NCI-H524 treated with DMSO at 0.1 percent for 48 hours (cell line): Measurements from ENCODE around the gene LRTM2.

Experiments
- DNase-seq: peaks from one replicate; lab custom pipeline; 2025; lab: John Stamatoyannopoulos, UW

Gene LRTM2

GRCh38 chr12:1884651-1885050 lies 64.3 kb downstream of the LRTM2 start:
- no peak for DNase-seq

- no peak for DNase-seq
Observed at GRCh38 chr12:1885082-1885596, 64.8 kb downstream of the LRTM2 start.

- no peak for DNase-seq
Observed at GRCh38 chr12:1885599-1886245, 65.4 kb downstream of the LRTM2 start.
